HG02588 (cell line): ENCODE data around the gene MED16.
"Not testable (repeated sequence)": the region's sequence is repeated elsewhere in the genome, so short reads cannot be mapped to it uniquely, and the experiment has no call there.

Experiments used
- ATAC-seq: cut with Tn5 transposase; IDR thresholded peaks from one replicate; pipeline ENCODE4 v1.9.1; 2021; ENCODE audit warnings: mild to moderate bottlenecking, moderate library complexity; ENCODE audit not compliant: unreplicated experiment

The MED16 gene

GRCh38 chr19:855142-855541, 37.8 kb downstream of the MED16 start:
- ATAC-seq = no peak

- no peak for ATAC-seq
Measured at GRCh38 chr19:854549-854948, 38.4 kb downstream of the MED16 start.

GRCh38 chr19:853614-854220, 39.3 kb downstream of the MED16 start:
- not testable (repeated sequence) for ATAC-seq

- ATAC-seq = no peak
Measured at GRCh38 chr19:853014-853585, 39.9 kb downstream of the MED16 start.

GRCh38 chr19:852136-853013, 40.6 kb downstream of the MED16 start, which contains the start of gene ELANE:
TSS of gene ELANE (plus strand) at chr19:852303. CDS start at chr19:852329, 26 bp downstream.
- no peak for ATAC-seq

- no peak for ATAC-seq
Measured at GRCh38 chr19:850979-851335, 42.0 kb downstream of the MED16 start.

- ATAC-seq = no peak
Measured at GRCh38 chr19:850221-850978, 42.6 kb downstream of the MED16 start.

GRCh38 chr19:849195-849594, 43.8 kb downstream of the MED16 start:
- not testable (repeated sequence) for ATAC-seq

GRCh38 chr19:848386-848921, 44.5 kb downstream of the MED16 start:
- no peak for ATAC-seq

GRCh38 chr19:845707-846521, 47.1 kb downstream of the MED16 start:
- no peak for ATAC-seq

- no peak for ATAC-seq
Measured at GRCh38 chr19:844546-844971, 48.4 kb downstream of the MED16 start.

- ATAC-seq = no peak
Measured at GRCh38 chr19:843836-844545, 49.0 kb downstream of the MED16 start.

- no peak for ATAC-seq
Measured at GRCh38 chr19:843180-843835, 49.7 kb downstream of the MED16 start.

- not testable (repeated sequence) for ATAC-seq
Measured at GRCh38 chr19:842802-843179, 50.2 kb downstream of the MED16 start.

- ATAC-seq = no peak
Measured at GRCh38 chr19:840519-841206, 52.3 kb downstream of the MED16 start, which contains the start of gene PRTN3. TSS of gene PRTN3 (plus strand) at chr19:840999. CDS start at chr19:841009, 10 bp downstream.

- no peak for ATAC-seq
Measured at GRCh38 chr19:835210-835810, 57.7 kb downstream of the MED16 start.

- no peak for ATAC-seq
Measured at GRCh38 chr19:834216-834615, 58.8 kb downstream of the MED16 start.
